Measurements from ENCODE around the gene NPTX1. TPM values are rescaled to one million over a fixed set of nuclear protein-coding genes. Genes with fewer than 3 reads are reported as not detected.

Gene NPTX1
- 0.32 TPM in 1 of 2 replicates, not detected in the other for total RNA-seq (2014; rRNA removed; shearing (Covaris generic))

GRCh38 chr17:80475910-80476876, at the start of gene NPTX1:
Gene NPTX1 (minus strand): TSS chr17:80476607. CDS start chr17:80476446, 161 bp downstream.
- Histone ChIP-seq H3K36me3 (no peaks in the 10 kb centered on the region; the same call in 1 of the 2 replicates), H3K27me3 (replicated peaks) (peaks cover 98% of the 10 kb centered on the region), H3K27ac (no peak within 1 kb of the TSS), H3K4me1 (replicated peaks) (peaks cover 45% of the 10 kb centered on the region), H3K4me3 (peak within 1 kb of the TSS; percentile 14), H3K9me3 (replicated peaks) (peaks cover 13% of the 10 kb centered on the region)
- no peak for DNase-seq (ENCODE audit: low read depth in 1 of 2, low spot score in 2 of 2)

- H3K9me3 ChIP-seq (replicated peaks): no peaks in the 10 kb centered on the region
- no peak for DNase-seq (ENCODE audit: low read depth in 1 of 2, low spot score in 2 of 2)
These were observed 47.7 kb upstream of the NPTX1 start for GRCh38 chr17:80523956-80524712.

GRCh38 chr17:80523054-80523744, 46.8 kb upstream of the NPTX1 start:
- Histone ChIP-seq H3K36me3 (no peaks in the 10 kb centered on the region), H3K4me3 (no peak overlapping the region), H3K27ac (no peak overlapping the region), H3K27me3 (replicated peaks) (no peaks in the 10 kb centered on the region), H3K9me3 (replicated peaks) (no peaks in the 10 kb centered on the region), H3K4me1 (replicated peaks) (peaks cover 13% of the 10 kb centered on the region)
- DNase-seq (ENCODE audit: low read depth in 1 of 2, low spot score in 2 of 2): no peak

More at GRCh38 chr17:80523956-80524712, 47.7 kb upstream of the NPTX1 start:
- Histone ChIP-seq H3K27ac (no peak overlapping the region), H3K27me3 (replicated peaks) (no peaks in the 10 kb centered on the region), H3K4me1 (replicated peaks) (peaks cover 13% of the 10 kb centered on the region), H3K36me3 (no peaks in the 10 kb centered on the region), H3K4me3 (no peak overlapping the region)

GRCh38 chr17:80520810-80521455, 44.5 kb upstream of the NPTX1 start:
- DNase-seq (ENCODE audit: low read depth in 1 of 2, low spot score in 2 of 2): no peak
- no peak overlapping the region for H3K27ac ChIP-seq
- H3K9me3 ChIP-seq (replicated peaks): no peaks in the 10 kb centered on the region
- no peaks in the 10 kb centered on the region for H3K27me3 ChIP-seq (replicated peaks)
- H3K4me1 ChIP-seq (replicated peaks): no peaks in the 10 kb centered on the region
- no peaks in the 10 kb centered on the region for H3K36me3 ChIP-seq
- no peak overlapping the region for H3K4me3 ChIP-seq

GRCh38 chr17:80519091-80519781, 42.8 kb upstream of the NPTX1 start:
- peaks cover 5% of the 10 kb centered on the region for H3K4me1 ChIP-seq (replicated peaks)
- H3K36me3 ChIP-seq: no peaks in the 10 kb centered on the region
- no peak for DNase-seq (ENCODE audit: low read depth in 1 of 2, low spot score in 2 of 2)
- H3K4me3 ChIP-seq: no peak overlapping the region
- no peaks in the 10 kb centered on the region for H3K27me3 ChIP-seq (replicated peaks)
- H3K9me3 ChIP-seq (replicated peaks): no peaks in the 10 kb centered on the region
- H3K27ac ChIP-seq: no peak overlapping the region

- DNase-seq (ENCODE audit: low read depth in 1 of 2, low spot score in 2 of 2): no peak
- no peaks in the 10 kb centered on the region for H3K27me3 ChIP-seq (replicated peaks)
- H3K4me3 ChIP-seq: no peak overlapping the region
- no peaks in the 10 kb centered on the region for H3K36me3 ChIP-seq
- H3K27ac ChIP-seq: no peak overlapping the region
- H3K4me1 ChIP-seq (replicated peaks): peaks cover 14% of the 10 kb centered on the region
- no peaks in the 10 kb centered on the region for H3K9me3 ChIP-seq (replicated peaks)
These were observed 42.0 kb upstream of the NPTX1 start for GRCh38 chr17:80518392-80518791.

- H3K4me3 ChIP-seq: no peak overlapping the region
- no peaks in the 10 kb centered on the region for H3K9me3 ChIP-seq (replicated peaks)
- H3K27me3 ChIP-seq (replicated peaks): no peaks in the 10 kb centered on the region
- no peaks in the 10 kb centered on the region for H3K36me3 ChIP-seq
- H3K4me1 ChIP-seq (replicated peaks): peaks cover 21% of the 10 kb centered on the region
- no peak for DNase-seq (ENCODE audit: low read depth in 1 of 2, low spot score in 2 of 2)
- no peak overlapping the region for H3K27ac ChIP-seq
These were observed 41.2 kb upstream of the NPTX1 start for GRCh38 chr17:80517641-80518040.

- H3K27ac ChIP-seq: no peak overlapping the region
- peaks cover 34% of the 10 kb centered on the region for H3K4me1 ChIP-seq (replicated peaks)
- no peaks in the 10 kb centered on the region for H3K27me3 ChIP-seq (replicated peaks)
- H3K4me3 ChIP-seq: no peak overlapping the region
- H3K9me3 ChIP-seq (replicated peaks): no peaks in the 10 kb centered on the region
- no peak for DNase-seq (ENCODE audit: low read depth in 1 of 2, low spot score in 2 of 2)
- H3K36me3 ChIP-seq: no peaks in the 10 kb centered on the region
These were observed 39.9 kb upstream of the NPTX1 start for GRCh38 chr17:80516171-80516932.

GRCh38 chr17:80513892-80514291, 37.5 kb upstream of the NPTX1 start:
- Histone ChIP-seq H3K4me3 (no peak overlapping the region), H3K36me3 (no peaks in the 10 kb centered on the region), H3K9me3 (replicated peaks) (no peaks in the 10 kb centered on the region), H3K27ac (peak overlapping the region; percentile 21; the same call in 1 of the 2 replicates), H3K27me3 (replicated peaks) (no peaks in the 10 kb centered on the region), H3K4me1 (replicated peaks) (peaks cover 38% of the 10 kb centered on the region)
- peak; percentile 76 to 84 for DNase-seq (ENCODE audit: low read depth in 1 of 2, low spot score in 2 of 2)

- no peak overlapping the region for H3K4me3 ChIP-seq
- H3K4me1 ChIP-seq (replicated peaks): peaks cover 38% of the 10 kb centered on the region
- H3K27ac ChIP-seq: peak overlapping the region; percentile 21; the same call in 1 of the 2 replicates
- no peaks in the 10 kb centered on the region for H3K27me3 ChIP-seq (replicated peaks)
- no peaks in the 10 kb centered on the region for H3K9me3 ChIP-seq (replicated peaks)
- no peaks in the 10 kb centered on the region for H3K36me3 ChIP-seq
- no peak for DNase-seq (ENCODE audit: low read depth in 1 of 2, low spot score in 2 of 2)
These were observed 36.8 kb upstream of the NPTX1 start for GRCh38 chr17:80513201-80513600.

- Histone ChIP-seq H3K4me3 (no peak overlapping the region), H3K9me3 (replicated peaks) (no peaks in the 10 kb centered on the region), H3K27me3 (replicated peaks) (no peaks in the 10 kb centered on the region), H3K4me1 (replicated peaks) (peaks cover 45% of the 10 kb centered on the region), H3K27ac (peak overlapping the region; percentile 50), H3K36me3 (no peaks in the 10 kb centered on the region)
- DNase-seq (ENCODE audit: low read depth in 1 of 2, low spot score in 2 of 2): peak; percentile 85 to 96
These were observed 35.8 kb upstream of the NPTX1 start for GRCh38 chr17:80512233-80512632.

All from SJSA1 (cell line).